GM21717 (cell line): Measurements from ENCODE around the gene CD47.

ENCODE experiments used
- ATAC-seq: cut with Tn5 transposase; IDR thresholded peaks from one replicate; pipeline ENCODE4 v1.9.1; 2021; ENCODE audit warnings: mild to moderate bottlenecking, moderate library complexity; ENCODE audit not compliant: unreplicated experiment

The CD47 gene

GRCh38 chr3:108092501-108092900 is 1.7 kb upstream of the CD47 start:
- no peak for ATAC-seq

GRCh38 chr3:108091498-108092250 is 843 bp upstream of the CD47 start:
- peak; percentile 4 for ATAC-seq

- peak; percentile 13 for ATAC-seq
Measured at GRCh38 chr3:108090049-108090700, 656 bp downstream of the CD47 start.

- no peak for ATAC-seq
Measured at GRCh38 chr3:108089579-108089978, 1.3 kb downstream of the CD47 start.

GRCh38 chr3:108088697-108089096 is 2.1 kb downstream of the CD47 start:
- ATAC-seq = peak; percentile 42

GRCh38 chr3:108088146-108088545 is 2.7 kb downstream of the CD47 start:
- no peak for ATAC-seq

- ATAC-seq = no peak
Measured at GRCh38 chr3:108086653-108087052, 4.2 kb downstream of the CD47 start.

GRCh38 chr3:108085810-108086350 is 5.0 kb downstream of the CD47 start:
- no peak for ATAC-seq

GRCh38 chr3:108085370-108085769 is 5.5 kb downstream of the CD47 start:
- ATAC-seq = no peak

- ATAC-seq = no peak
Measured at GRCh38 chr3:108079877-108080276, 11.0 kb downstream of the CD47 start.

GRCh38 chr3:108079043-108079442 is 11.8 kb downstream of the CD47 start:
- ATAC-seq = no peak

- ATAC-seq = no peak
Measured at GRCh38 chr3:108076564-108076963, 14.3 kb downstream of the CD47 start.

- no peak for ATAC-seq
Measured at GRCh38 chr3:108073764-108074431, 16.9 kb downstream of the CD47 start.

- ATAC-seq = no peak
Measured at GRCh38 chr3:108071368-108071767, 19.5 kb downstream of the CD47 start.

GRCh38 chr3:108070356-108070755 is 20.5 kb downstream of the CD47 start:
- no peak for ATAC-seq

- no peak for ATAC-seq
Measured at GRCh38 chr3:108067768-108068167, 23.1 kb downstream of the CD47 start.

- no peak for ATAC-seq
Measured at GRCh38 chr3:108065096-108065495, 25.7 kb downstream of the CD47 start.

- ATAC-seq = no peak
Measured at GRCh38 chr3:108064293-108064887, 26.4 kb downstream of the CD47 start.

- peak; percentile 80 for ATAC-seq
Measured at GRCh38 chr3:108062051-108062450, 28.8 kb downstream of the CD47 start.

- no peak for ATAC-seq
Measured at GRCh38 chr3:108060331-108060730, 30.5 kb downstream of the CD47 start.

- no peak for ATAC-seq
Measured at GRCh38 chr3:108055931-108056330, 34.9 kb downstream of the CD47 start.
